HG02571 (cell line): ENCODE data around the gene IGSF3.
"Not testable (repeated sequence)": the region's sequence is repeated elsewhere in the genome, so short reads cannot be mapped to it uniquely, and the experiment has no call there.

Source experiments
- ATAC-seq: cut with Tn5 transposase; IDR thresholded peaks from one replicate; pipeline ENCODE4 v1.9.1; 2021; ENCODE audit warnings: mild to moderate bottlenecking, moderate library complexity; ENCODE audit not compliant: unreplicated experiment

The IGSF3 gene

DNA sequence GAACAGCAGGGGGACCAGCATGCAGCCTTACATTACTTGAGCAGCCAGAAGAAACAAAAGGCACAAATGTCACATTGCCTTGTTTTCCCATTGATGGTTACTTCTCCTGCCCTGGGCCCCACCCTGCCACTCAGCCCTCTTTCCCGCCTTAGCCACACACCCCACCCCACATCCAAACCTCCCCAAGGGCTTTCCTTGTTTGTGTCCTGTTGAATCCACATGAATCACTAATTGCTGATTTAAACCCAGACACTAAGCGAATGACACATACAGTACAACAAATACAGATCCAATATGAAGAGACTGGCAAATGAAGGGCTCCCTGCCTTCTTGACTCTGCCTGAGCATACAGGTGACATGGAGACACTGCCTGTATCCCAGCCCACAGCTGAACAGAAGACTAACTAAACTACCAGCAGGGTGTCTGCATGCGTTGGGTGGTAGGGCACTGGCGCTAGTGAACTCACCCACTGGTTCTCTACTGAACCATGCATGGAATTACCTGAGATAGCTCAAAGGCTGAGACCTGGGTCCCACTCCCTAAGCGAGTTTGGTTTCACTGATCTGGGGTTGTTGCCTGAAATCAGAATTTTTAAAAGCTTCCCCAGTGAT is 3.1 kb downstream of the IGSF3 start:
- ATAC-seq, result no peak

DNA sequence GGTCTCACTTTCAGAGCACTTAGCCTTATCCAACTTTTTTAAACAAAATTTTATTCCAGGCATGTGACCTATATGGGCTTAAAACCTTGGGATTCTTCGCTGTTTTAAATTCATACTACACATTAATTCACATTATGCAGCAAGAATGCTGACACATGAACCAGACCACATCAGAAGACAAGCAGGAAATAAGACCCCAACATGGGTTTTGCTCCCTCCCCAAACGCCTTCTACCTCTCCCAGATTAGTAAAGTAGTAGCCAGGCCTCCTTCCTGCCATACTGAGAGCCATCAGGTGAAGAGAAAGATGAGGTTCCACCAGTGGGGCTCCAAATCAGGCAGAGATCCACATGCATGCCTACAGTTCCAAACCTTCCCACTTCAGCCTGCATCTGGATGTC is 3.7 kb downstream of the IGSF3 start:
- no peak for ATAC-seq

DNA sequence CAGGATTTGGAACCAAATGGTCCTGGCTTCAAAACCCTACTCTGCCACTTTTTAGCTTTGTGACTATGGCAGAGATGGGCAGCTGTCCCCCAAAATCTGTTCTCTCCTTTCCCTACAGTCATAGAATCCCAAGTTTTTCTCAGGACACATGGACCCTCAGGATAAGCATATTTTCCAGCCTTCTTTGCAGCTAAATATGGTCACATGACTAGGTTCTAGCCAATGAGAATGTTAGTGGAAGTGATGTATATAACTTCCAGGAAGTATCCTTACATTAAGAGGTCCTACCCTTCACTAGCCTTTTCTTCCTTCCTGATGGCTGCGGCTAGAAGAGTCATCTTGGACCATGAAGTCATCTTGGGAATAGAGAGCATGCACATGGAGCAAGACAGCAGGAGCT is 5.9 kb downstream of the IGSF3 start:
- no peak for ATAC-seq

DNA sequence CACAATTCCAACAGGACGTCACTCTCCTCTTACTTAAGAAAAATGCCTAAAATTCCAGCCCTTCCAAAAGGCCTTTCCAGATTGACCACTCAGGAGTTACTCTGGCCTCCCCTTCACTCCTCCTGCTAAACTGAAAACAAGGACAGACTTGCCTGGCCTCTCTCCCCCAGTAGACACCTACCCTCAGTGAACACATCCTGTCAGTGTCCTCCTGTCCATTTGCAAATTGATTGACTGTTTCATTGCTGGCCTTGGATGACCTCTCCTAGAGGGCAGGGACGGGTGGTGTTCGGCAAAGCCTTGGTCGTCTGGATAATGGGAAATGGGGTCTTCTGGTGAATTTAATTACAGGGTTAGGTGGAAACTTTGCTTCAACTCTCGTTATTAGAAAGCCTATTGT is 8.9 kb downstream of the IGSF3 start:
- ATAC-seq, result not testable (repeated sequence)

DNA sequence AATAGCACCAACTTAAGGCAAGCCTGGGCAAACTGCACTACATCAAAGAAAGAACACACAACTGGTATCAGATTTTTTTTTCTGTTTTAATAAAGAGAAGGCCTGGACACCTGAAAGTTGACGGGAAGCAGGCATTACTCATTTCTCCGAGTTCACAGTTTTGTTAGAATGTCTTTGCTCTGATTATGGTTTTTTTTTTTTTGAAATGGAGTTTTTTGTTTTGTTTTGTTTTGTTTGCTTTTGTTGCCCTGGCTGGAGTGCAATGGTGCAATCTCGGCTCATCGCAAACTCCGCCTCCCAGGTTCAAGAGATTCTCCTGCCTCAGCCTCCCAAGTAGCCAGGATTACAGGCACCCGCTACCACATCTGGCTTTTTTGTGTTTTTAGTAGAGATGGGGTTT is 9.7 kb downstream of the IGSF3 start:
- ATAC-seq, result not testable (repeated sequence)

DNA sequence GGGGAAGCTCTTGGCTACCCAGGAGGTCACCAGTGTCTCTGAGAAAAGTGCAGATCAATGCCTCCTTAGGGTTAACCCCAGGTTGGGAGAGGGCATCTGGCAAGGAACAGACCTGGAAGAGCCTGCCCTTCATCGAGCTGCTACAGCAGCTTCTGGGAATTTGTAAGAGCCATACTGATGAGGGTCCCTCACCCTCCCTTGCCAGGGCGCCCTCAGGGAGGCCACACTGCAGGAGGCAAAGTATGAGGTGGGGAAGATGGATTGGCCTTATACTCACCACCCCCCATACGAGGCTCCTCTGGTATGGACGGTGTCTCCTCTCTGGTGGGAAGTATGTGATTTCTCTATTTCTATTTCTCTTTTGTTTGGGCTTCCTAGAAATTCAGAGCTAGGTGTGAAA is 13.2 kb downstream of the IGSF3 start:
- no peak for ATAC-seq

DNA sequence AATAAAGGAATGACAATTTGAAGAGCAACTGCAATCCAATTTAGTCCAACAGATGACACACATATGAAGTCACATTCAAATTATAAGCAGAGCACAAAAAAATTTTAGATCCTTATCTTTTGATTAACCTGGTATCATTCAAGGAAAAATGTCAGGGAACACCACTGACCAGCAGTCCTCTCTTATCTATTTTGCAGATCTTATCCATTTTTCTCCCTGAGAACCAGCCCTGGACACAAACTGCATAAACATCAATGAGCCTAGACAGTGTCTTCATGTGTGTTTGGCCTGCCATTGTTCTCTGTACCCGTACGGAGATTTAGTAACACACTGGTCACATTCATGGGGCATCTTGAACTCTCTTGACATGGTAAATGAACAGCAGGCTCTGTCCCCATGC is 14.9 kb downstream of the IGSF3 start:
- ATAC-seq, result not testable (repeated sequence)

DNA sequence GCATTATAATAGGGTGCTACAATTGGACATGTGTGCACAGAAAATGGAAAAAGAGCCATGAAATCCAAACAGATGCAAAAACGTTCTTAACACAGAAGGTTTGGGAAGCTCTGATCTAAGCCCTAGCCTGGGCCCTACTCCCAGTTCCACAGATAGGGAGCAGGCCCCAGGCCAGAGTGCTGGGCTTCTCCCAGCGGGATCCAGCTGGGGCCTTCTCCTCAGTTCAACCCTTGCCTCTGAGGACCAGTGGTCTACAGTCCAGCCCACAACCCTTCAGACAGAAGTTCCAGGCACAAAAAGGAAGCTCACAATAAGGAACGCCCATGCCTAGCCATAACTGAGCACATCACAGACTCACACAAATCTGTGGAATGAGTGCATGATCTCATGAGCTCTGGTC is 16.8 kb downstream of the IGSF3 start:
- ATAC-seq, result not testable (repeated sequence)

DNA sequence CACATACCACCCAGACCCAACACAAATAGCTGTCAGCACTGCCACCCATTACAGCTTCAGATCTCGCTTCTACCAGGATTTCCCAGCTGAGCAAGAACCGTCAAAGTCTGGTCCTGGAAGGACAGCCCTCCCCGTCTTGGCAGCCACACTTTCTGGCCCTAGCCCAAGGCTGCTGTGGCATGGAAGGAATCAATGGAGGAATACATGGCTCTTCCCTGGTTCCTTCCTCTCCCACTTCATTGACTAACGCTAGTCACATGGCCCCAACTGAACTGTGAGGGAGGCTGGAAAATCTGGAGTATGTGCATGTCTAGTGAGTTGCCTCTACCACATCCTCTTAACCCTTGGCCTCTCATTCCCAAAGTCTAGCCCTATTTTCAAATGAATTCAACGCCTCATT is 18.5 kb downstream of the IGSF3 start:
- not testable (repeated sequence) for ATAC-seq

DNA sequence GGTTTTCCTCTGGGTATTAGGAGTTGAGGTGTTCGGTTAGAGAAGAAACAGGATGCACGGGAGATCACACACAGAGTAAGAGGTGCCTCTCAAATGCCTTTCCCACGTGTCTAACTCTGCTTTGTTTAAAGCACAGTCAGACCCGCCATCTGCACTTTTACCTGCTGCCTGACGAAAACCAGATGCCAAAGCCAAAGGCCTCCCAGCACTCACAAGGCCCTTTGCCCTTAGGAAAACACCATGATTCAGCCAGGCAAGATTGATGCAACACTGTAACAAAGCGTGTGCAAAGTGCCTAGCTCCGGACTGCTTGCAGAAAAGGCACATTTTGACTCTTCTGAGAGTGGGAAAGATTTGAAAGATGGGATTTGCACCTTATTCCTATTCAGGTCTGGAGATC is 19.2 kb downstream of the IGSF3 start:
- not testable (repeated sequence) for ATAC-seq

DNA sequence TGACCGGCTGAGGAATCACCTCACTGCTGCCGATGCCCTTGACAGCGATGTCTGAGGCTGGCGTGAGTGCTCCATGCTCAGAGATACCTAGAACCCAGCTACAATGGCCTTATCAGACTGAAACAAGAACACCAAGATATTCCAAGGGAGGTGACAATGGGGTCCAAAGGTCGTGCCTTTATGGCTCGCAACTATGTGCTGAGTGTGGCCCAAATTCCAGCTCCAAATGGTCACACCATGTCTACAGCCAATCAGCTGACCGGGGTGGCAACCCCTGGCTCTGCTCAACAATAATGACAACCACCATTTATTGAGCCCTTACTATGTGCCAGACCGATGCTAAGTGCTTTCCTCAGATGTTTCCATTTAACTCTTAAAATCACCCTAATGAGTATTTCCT is 20.3 kb downstream of the IGSF3 start:
- not testable (repeated sequence) for ATAC-seq

DNA sequence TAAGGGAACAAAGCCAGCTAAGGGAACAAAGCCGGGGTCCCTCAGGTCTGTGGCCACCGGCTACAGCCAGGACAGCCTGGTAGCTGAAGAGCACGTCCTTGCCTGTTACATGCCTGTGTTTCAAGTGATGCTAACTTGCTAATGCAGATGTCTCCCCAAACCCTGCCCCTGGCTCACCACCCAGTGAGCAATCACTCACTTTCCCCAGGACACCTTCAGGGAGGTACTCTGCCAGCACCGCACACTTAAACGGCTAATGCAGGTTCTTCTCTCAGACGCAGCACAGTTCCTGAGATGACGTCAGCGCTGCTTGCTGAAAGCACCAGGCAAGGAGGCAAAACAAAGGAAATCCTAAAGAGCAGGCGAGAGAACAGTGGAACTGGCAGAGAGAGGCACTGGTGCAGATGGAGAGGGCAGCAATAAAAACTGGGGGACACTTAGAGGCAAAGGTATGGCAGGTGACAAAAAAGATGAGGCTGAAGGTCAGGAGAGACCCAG is 20.8 kb downstream of the IGSF3 start:
- not testable (repeated sequence) for ATAC-seq

DNA sequence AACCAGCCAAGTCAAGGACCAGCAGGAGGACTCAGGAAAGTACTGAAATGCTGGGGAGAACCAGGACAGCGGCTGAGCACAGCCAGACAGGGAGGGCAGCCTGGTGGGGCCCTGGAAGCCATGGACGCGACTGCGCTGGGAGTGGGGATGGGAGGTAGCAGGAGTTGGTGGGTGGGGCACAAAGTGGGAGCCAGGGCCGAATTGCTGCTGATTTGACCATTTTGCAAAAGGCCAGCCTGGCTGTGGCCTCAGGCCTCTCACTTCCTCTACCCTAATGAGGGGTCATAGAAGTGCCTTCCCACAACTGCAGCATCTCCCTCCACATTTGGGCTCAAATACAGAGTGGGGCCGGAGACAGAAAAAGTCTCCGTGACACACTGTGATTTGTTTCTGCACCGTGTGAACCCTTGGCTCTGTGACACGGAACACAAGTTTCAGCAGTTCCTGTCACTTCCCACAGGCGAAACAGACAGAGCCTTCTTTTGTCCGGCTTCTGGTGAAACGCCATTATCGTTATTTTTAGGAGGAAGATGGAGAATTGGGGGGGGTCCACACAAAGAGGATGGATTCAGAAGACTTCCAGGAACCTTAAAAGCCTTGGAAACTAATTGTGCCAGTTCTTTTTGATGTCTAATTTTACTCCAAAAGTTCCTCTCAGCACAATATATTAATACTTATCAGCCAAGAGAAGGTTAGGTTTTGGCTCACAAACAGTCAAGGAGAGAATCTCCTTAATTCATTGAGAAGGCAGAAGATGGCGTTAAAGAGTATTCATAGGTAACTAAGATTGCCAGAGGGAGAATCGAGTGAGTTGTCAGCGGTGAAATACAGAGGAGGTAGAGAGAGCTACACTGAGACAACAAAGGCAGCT is 21.5 kb downstream of the IGSF3 start:
- not testable (repeated sequence) for ATAC-seq

DNA sequence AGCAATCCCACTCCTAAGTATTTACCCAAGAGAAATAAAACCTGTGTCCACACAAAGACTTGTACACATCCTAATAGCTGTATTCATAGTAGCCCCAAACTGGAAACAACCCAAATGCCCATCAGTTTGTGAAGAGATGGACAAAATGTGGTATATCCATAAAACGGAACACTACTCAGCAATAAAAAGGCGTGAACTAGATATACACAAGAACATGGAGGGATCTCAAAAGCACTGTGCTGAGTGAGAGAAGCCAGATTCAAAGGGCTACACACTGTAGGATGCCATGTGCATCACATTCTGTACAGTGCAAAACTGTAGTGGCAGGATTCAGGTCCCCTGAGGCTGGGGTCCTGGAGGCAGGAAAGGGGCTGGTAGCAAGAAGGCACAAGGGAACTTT is 22.5 kb downstream of the IGSF3 start:
- not testable (repeated sequence) for ATAC-seq

DNA sequence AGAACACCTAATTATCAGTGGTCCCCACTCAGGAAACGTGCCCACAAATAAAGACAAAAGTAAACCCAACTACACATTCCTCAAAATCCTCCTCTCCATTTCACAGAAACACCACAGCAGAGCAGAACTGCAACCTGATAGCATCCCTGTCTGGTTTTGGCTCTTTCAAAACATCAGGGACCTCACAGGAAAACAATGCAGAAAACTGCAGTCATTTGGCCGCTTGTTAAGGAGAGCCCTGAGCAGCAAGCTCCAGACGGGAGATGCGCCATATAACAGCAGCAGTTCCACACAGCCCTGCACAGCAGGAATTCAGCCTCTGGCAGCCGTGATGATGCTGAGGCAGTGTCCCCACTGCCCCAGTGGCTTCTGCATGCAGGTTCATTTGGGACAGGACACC is 23.4 kb downstream of the IGSF3 start:
- not testable (repeated sequence) for ATAC-seq

DNA sequence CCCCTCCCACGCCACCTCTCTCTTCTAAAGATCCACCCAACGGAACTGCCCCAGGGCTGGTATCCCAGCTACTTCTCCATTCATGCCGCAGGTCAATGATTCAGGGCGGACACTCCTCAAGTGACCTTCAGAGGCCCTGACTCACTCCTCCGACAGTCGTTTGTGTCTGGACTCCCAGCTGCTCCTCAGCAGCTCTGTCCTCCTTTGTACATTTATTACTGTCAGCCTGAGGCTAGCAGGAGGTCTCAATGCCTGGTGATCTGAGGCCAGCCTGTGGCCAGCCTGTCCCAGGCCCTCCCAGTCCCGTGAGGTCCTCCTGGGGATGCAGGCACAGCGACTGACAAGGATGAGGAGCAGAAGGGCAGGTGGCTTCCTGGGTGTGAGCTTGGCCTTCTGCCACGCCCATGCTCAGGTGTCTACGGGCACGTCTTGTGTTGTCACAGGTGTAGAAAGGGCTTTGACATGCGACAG is 24.2 kb downstream of the IGSF3 start:
- not testable (repeated sequence) for ATAC-seq

DNA sequence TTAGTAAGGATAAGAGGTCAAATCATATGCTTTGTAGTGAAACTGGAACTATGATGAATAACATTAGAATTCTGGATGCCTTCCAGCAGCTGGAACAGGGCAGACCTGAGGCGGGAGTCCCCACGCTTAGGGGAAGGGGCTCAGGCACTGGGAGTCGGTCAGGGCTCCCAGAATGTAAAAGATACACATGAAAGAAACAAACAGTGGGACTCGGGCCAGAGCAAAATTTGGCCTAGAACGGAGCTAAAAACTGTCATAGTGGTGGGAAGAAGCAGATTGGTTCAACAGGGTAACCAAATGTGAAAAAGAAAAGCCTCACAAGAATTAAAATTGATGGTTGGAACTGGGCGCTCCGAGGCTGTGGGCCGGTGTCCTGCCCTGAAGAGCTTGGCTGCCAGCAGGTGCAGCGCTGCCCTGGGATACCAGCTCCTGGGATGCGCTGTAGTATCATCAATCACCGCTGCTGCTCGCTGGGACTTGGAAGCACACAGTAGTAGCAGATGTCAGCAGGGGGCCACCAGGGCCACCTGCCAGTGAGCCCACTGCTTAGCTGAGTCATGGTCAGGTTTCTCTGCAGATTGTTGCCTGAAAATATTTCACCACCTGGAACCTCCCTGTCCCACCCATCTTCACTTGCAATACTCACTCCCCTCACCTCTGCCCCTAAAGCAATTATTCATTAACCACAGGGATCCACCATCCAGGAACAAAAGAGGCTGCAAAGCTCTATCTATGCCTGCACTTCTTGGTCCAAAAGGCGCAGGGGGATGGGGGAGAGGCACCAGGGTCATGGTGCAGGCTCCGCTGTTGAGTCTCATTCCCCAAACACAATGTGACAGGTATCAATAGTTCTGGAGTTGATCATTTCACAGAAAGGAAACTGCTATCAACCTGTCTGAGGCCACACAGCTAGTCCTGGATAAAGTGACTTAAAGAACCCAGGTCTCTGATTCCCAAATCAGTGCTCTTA is 24.9 kb downstream of the IGSF3 start:
- not testable (repeated sequence) for ATAC-seq

DNA sequence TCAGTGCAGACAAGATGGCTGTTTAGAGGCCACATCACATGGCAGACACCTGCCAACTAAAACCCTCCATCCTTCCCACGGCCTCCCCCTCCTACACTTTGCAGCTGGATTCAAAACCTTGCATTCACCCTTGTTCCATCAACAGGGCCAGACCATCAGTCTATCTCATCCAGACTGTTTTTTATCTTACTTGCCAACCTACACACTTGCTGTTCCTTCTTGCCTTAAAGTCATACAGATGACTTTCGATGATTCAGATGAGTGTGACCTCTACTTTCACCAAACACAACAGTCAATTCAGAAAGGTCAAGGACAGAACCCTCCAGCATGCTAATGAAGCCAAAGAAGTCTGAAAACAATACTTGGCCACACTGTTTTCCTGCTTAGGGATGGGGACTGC is 29.9 kb downstream of the IGSF3 start:
- not testable (repeated sequence) for ATAC-seq

DNA sequence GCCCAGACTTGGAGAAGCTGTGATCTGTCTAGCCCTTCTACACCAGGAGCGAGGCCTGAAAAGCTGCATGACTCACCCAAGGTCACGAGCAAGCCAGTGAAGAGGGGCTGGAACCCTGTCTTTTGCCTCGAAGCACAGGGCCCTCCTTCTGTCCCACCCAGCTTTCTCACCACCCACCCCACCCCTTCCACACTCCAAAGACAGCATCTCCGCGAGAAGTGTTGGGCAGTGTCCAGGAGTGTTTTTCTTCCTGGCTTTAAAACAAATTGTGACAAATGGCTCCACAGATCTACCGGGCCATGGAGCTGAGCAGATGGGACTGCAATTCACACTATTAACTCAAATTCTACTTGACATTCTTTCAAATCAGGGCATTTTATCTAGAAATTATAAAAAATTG is 30.9 kb downstream of the IGSF3 start:
- not testable (repeated sequence) for ATAC-seq

DNA sequence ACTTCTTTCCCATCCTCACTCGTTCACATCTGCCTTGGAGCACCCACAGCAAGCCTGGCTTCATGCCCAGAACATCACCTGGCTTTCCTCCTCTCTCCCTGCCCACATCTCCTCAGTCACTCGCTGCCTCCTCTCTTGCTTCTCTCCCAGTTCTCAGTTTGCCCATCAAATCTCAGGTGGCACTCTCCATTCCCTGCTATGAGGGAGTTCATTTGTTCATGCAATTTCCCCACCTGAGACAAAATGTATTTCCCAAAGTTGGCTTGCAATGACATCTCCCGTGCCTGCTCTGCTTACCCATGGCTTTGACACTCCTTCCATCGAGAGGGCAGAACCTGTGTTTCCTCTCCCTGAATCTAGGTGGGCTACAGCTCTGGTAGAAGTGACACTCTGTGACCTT is 33.1 kb downstream of the IGSF3 start:
- not testable (repeated sequence) for ATAC-seq
